Panc1 (cell line): ENCODE measurements around the gene SH3TC1.

Source experiments
- CTCF ChIP-seq: fragments of 450-650 bp; IDR thresholded peaks from 2 replicates; pipeline ENCODE4 v1.5.1; 2017; ENCODE audit warnings: mild to moderate bottlenecking
- POLR2AphosphoS5 ChIP-seq: IDR thresholded peaks from 2 replicates; pipeline ENCODE4 v1.6.1; 2012; ENCODE audit warnings: mild to moderate bottlenecking, low read depth, low read length, moderate library complexity
- TF ChIP-seq, protein P1 (sequence below), 2 experiments: IDR thresholded peaks; 2 replicates each; pipeline ENCODE4 v1.6.1; 2011 to 2012; ENCODE audit warnings: low read depth in 2 of 2, control low read depth in 1 of 2, low read length in 1 of 2, mild to moderate bottlenecking in 1 of 2, moderate library complexity in 1 of 2; ENCODE audit not compliant: insufficient read depth in 1 of 2

- TF ChIP-seq CTCF (no peak), POLR2AphosphoS5 (no peak)
- TF ChIP-seq, protein P1, sequence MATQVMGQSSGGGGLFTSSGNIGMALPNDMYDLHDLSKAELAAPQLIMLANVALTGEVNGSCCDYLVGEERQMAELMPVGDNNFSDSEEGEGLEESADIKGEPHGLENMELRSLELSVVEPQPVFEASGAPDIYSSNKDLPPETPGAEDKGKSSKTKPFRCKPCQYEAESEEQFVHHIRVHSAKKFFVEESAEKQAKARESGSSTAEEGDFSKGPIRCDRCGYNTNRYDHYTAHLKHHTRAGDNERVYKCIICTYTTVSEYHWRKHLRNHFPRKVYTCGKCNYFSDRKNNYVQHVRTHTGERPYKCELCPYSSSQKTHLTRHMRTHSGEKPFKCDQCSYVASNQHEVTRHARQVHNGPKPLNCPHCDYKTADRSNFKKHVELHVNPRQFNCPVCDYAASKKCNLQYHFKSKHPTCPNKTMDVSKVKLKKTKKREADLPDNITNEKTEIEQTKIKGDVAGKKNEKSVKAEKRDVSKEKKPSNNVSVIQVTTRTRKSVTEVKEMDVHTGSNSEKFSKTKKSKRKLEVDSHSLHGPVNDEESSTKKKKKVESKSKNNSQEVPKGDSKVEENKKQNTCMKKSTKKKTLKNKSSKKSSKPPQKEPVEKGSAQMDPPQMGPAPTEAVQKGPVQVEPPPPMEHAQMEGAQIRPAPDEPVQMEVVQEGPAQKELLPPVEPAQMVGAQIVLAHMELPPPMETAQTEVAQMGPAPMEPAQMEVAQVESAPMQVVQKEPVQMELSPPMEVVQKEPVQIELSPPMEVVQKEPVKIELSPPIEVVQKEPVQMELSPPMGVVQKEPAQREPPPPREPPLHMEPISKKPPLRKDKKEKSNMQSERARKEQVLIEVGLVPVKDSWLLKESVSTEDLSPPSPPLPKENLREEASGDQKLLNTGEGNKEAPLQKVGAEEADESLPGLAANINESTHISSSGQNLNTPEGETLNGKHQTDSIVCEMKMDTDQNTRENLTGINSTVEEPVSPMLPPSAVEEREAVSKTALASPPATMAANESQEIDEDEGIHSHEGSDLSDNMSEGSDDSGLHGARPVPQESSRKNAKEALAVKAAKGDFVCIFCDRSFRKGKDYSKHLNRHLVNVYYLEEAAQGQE (IDR thresholded peaks at IDR 0.05; ENCODE audit: insufficient read depth in 1 of 2, low read depth in 2 of 2, low read length in 1 of 2): no peak
Observed at GRCh38 chr4:8171984-8172924, 26.8 kb upstream of the SH3TC1 start.
